ENCODE data around the gene CHCHD3.

The CHCHD3 gene

GRCh38 chr7:133061357-133061756 is 20.5 kb downstream of the CHCHD3 start:
- H3K27me3 Mint-ChIP-seq, result no peaks in the 10 kb centered on the region
- H3K9me3 Mint-ChIP-seq, result no peaks in the 10 kb centered on the region
- H3K36me3 Mint-ChIP-seq (ENCODE audit: low read depth), result peaks cover 44% of the 10 kb centered on the region
- no peak overlapping the region for H3K4me3 Mint-ChIP-seq
- peaks cover 27% of the 10 kb centered on the region for H3K4me1 Mint-ChIP-seq (ENCODE audit: low read depth)
- no peak overlapping the region for H3K27ac Mint-ChIP-seq

GRCh38 chr7:133060004-133060403 is 21.9 kb downstream of the CHCHD3 start:
- H3K4me3 Mint-ChIP-seq, result no peak overlapping the region
- H3K27ac Mint-ChIP-seq, result no peak overlapping the region
- peaks cover 30% of the 10 kb centered on the region for H3K4me1 Mint-ChIP-seq (ENCODE audit: low read depth)

GRCh38 chr7:133059263-133059662 is 22.6 kb downstream of the CHCHD3 start:
- Mint-ChIP-seq H3K27ac (no peak overlapping the region), H3K9me3 (no peaks in the 10 kb centered on the region), H3K27me3 (no peaks in the 10 kb centered on the region), H3K4me1 (ENCODE audit: low read depth) (peaks cover 33% of the 10 kb centered on the region), H3K4me3 (no peak overlapping the region), H3K36me3 (ENCODE audit: low read depth) (peaks cover 46% of the 10 kb centered on the region)

More at GRCh38 chr7:133060004-133060403, 21.9 kb downstream of the CHCHD3 start:
- Mint-ChIP-seq H3K9me3 (no peaks in the 10 kb centered on the region), H3K36me3 (ENCODE audit: low read depth) (peaks cover 51% of the 10 kb centered on the region), H3K27me3 (no peaks in the 10 kb centered on the region)

GRCh38 chr7:133056370-133057238 is 25.3 kb downstream of the CHCHD3 start:
- Mint-ChIP-seq H3K4me3 (no peak overlapping the region), H3K36me3 (ENCODE audit: low read depth) (peaks cover 41% of the 10 kb centered on the region), H3K9me3 (no peaks in the 10 kb centered on the region), H3K27ac (no peak overlapping the region), H3K27me3 (no peaks in the 10 kb centered on the region), H3K4me1 (ENCODE audit: low read depth) (peaks cover 47% of the 10 kb centered on the region)

- Mint-ChIP-seq H3K4me3 (no peak overlapping the region), H3K9me3 (no peaks in the 10 kb centered on the region), H3K27me3 (no peaks in the 10 kb centered on the region), H3K36me3 (ENCODE audit: low read depth) (peaks cover 23% of the 10 kb centered on the region), H3K4me1 (ENCODE audit: low read depth) (peaks cover 42% of the 10 kb centered on the region), H3K27ac (no peak overlapping the region)
Observed at GRCh38 chr7:133054162-133054840, 27.6 kb downstream of the CHCHD3 start.

- Mint-ChIP-seq H3K27me3 (no peaks in the 10 kb centered on the region), H3K4me3 (no peak overlapping the region), H3K9me3 (no peaks in the 10 kb centered on the region), H3K4me1 (ENCODE audit: low read depth) (peaks cover 36% of the 10 kb centered on the region), H3K27ac (peak overlapping the region; percentile 31), H3K36me3 (ENCODE audit: low read depth) (peaks cover 23% of the 10 kb centered on the region)
Observed at GRCh38 chr7:133053321-133053891, 28.5 kb downstream of the CHCHD3 start.

GRCh38 chr7:133052826-133053225 is 29.1 kb downstream of the CHCHD3 start:
- H3K27ac Mint-ChIP-seq, result no peak overlapping the region
- H3K36me3 Mint-ChIP-seq (ENCODE audit: low read depth), result peaks cover 28% of the 10 kb centered on the region
- no peak overlapping the region for H3K4me3 Mint-ChIP-seq
- H3K27me3 Mint-ChIP-seq, result no peaks in the 10 kb centered on the region
- no peaks in the 10 kb centered on the region for H3K9me3 Mint-ChIP-seq
- H3K4me1 Mint-ChIP-seq (ENCODE audit: low read depth), result peaks cover 36% of the 10 kb centered on the region

- H3K9me3 Mint-ChIP-seq, result no peaks in the 10 kb centered on the region
- H3K27ac Mint-ChIP-seq, result no peak overlapping the region
- no peaks in the 10 kb centered on the region for H3K27me3 Mint-ChIP-seq
- no peak overlapping the region for H3K4me3 Mint-ChIP-seq
- peaks cover 31% of the 10 kb centered on the region for H3K36me3 Mint-ChIP-seq (ENCODE audit: low read depth)
- peaks cover 34% of the 10 kb centered on the region for H3K4me1 Mint-ChIP-seq (ENCODE audit: low read depth)
Observed at GRCh38 chr7:133052401-133052756, 29.5 kb downstream of the CHCHD3 start.

GRCh38 chr7:133051719-133052400 is 30.0 kb downstream of the CHCHD3 start:
- no peak overlapping the region for H3K27ac Mint-ChIP-seq
- H3K36me3 Mint-ChIP-seq (ENCODE audit: low read depth), result peaks cover 34% of the 10 kb centered on the region
- no peaks in the 10 kb centered on the region for H3K27me3 Mint-ChIP-seq
- H3K4me3 Mint-ChIP-seq, result no peak overlapping the region
- peaks cover 29% of the 10 kb centered on the region for H3K4me1 Mint-ChIP-seq (ENCODE audit: low read depth)
- H3K9me3 Mint-ChIP-seq, result no peaks in the 10 kb centered on the region

- H3K4me1 Mint-ChIP-seq (ENCODE audit: low read depth), result peaks cover 23% of the 10 kb centered on the region
- H3K36me3 Mint-ChIP-seq (ENCODE audit: low read depth), result peaks cover 33% of the 10 kb centered on the region
- no peak overlapping the region for H3K4me3 Mint-ChIP-seq
- H3K27me3 Mint-ChIP-seq, result no peaks in the 10 kb centered on the region
- no peak overlapping the region for H3K27ac Mint-ChIP-seq
- H3K9me3 Mint-ChIP-seq, result no peaks in the 10 kb centered on the region
Observed at GRCh38 chr7:133051066-133051465, 30.8 kb downstream of the CHCHD3 start.

GRCh38 chr7:133050200-133050995 is 31.5 kb downstream of the CHCHD3 start:
- Mint-ChIP-seq H3K27me3 (no peaks in the 10 kb centered on the region), H3K4me3 (no peak overlapping the region), H3K4me1 (ENCODE audit: low read depth) (peaks cover 22% of the 10 kb centered on the region), H3K36me3 (ENCODE audit: low read depth) (peaks cover 32% of the 10 kb centered on the region), H3K27ac (no peak overlapping the region), H3K9me3 (no peaks in the 10 kb centered on the region)

- H3K9me3 Mint-ChIP-seq, result no peaks in the 10 kb centered on the region
- H3K4me1 Mint-ChIP-seq (ENCODE audit: low read depth), result peaks cover 16% of the 10 kb centered on the region
Observed at GRCh38 chr7:133048589-133048988, 33.3 kb downstream of the CHCHD3 start.

GRCh38 chr7:133047321-133047720 is 34.6 kb downstream of the CHCHD3 start:
- no peaks in the 10 kb centered on the region for H3K27me3 Mint-ChIP-seq
- peaks cover 5% of the 10 kb centered on the region for H3K4me1 Mint-ChIP-seq (ENCODE audit: low read depth)

More at GRCh38 chr7:133048589-133048988, 33.3 kb downstream of the CHCHD3 start:
- Mint-ChIP-seq H3K4me3 (no peak overlapping the region), H3K27me3 (no peaks in the 10 kb centered on the region), H3K27ac (no peak overlapping the region), H3K36me3 (ENCODE audit: low read depth) (peaks cover 36% of the 10 kb centered on the region)

More at GRCh38 chr7:133047321-133047720, 34.6 kb downstream of the CHCHD3 start:
- Mint-ChIP-seq H3K4me3 (no peak overlapping the region), H3K36me3 (ENCODE audit: low read depth) (peaks cover 27% of the 10 kb centered on the region), H3K9me3 (no peaks in the 10 kb centered on the region), H3K27ac (no peak overlapping the region)

Data from stimulated activated naive CD8-positive, alpha-beta T cell treated with anti-CD3 and anti-CD28 coated beads, Interleukin-15, Interleukin-2, amounts not matched to agents 100 ng/mL and 50 ng/mL, for 24 hours (primary cell).